IMR-90 (cell line): ENCODE data around the gene TCF7. TPM values are rescaled to one million over a fixed set of nuclear protein-coding genes. Genes with fewer than 3 reads are reported as not detected.

Source experiments
- ATAC-seq: fragments of 200-7000 bp; cut with Tn5 transposase; 2 replicates; pipeline ENCODE4 v1.9.1; 2020; ENCODE audit warnings: low read depth, mild to moderate bottlenecking, moderate library complexity
- BruUV-seq: library from RNA; stranded (reverse); fragments of 400-500 nt; replicated peaks from 2 replicates; lab custom pipeline; 2021; lab: Mats Ljungman, UMichigan
- CTCF ChIA-PET: fragments of 300-600 bp; formaldehyde crosslinking; extraction: SDS; loops from one replicate; lab custom pipeline; 2021; ENCODE audit warnings: antibody characterized with exemption; lab: Yijun Ruan, JAX
- POLR2A ChIA-PET: fragments of 300-600 bp; sonication (Branson Sonifier 250); formaldehyde crosslinking; loops from one replicate; lab custom pipeline; 2022; ENCODE audit warnings: antibody characterized with exemption; ENCODE audit not compliant: unreplicated experiment; lab: Charles Lee
- DNase-seq: peaks from one replicate; pipeline ENCODE4 v3.0.0; 2013
- H2AFZ ChIP-seq: replicated peaks from 2 replicates; pipeline ENCODE3; 2013; ENCODE audit warnings: low read length, mild to moderate bottlenecking; ENCODE audit not compliant: poor library complexity
- H2AK5ac ChIP-seq: 2 replicates; pipeline ENCODE4 v1.6.1; 2013; ENCODE audit warnings: low read depth, low read length, inconsistent platforms
- H2AK9ac ChIP-seq: replicated peaks from 2 replicates; pipeline ENCODE3; 2013; ENCODE audit warnings: mild to moderate bottlenecking, low read depth, low read length, moderate library complexity; ENCODE audit not compliant: poor library complexity
- H2BK120ac ChIP-seq: 2 replicates; pipeline ENCODE4 v1.6.1; 2013; ENCODE audit warnings: low read depth, low read length, inconsistent platforms
- H2BK15ac ChIP-seq: 3 replicates; pipeline ENCODE4 v1.6.1; 2013; ENCODE audit warnings: low read depth, low read length, inconsistent platforms
- H2BK20ac ChIP-seq: 2 replicates; pipeline ENCODE4 v1.6.1; 2013; ENCODE audit warnings: low read depth, mild to moderate bottlenecking, inconsistent platforms, low read length, moderate library complexity
- H2BK5ac ChIP-seq: 2 replicates; pipeline ENCODE4 v1.6.1; 2013; ENCODE audit warnings: mild to moderate bottlenecking, low read depth, low read length, inconsistent platforms; ENCODE audit not compliant: poor library complexity, severe bottlenecking
- H3K14ac ChIP-seq: replicated peaks from 2 replicates; pipeline ENCODE4 v1.6.1; 2013; ENCODE audit warnings: low read depth, low read length, inconsistent platforms
- H3K18ac ChIP-seq: 2 replicates; pipeline ENCODE4 v1.6.1; 2013; ENCODE audit warnings: low read depth, low read length, control low read depth
- H3K23ac ChIP-seq: 2 replicates; pipeline ENCODE4 v1.6.1; 2013; ENCODE audit warnings: low read depth, low read length, inconsistent platforms
- H3K27ac ChIP-seq: 2 replicates; pipeline ENCODE4 v1.5.1; 2013; ENCODE audit warnings: mild to moderate bottlenecking, control low read depth, low read length; ENCODE audit not compliant: insufficient read depth
- H3K27me3 ChIP-seq: 2 replicates; pipeline ENCODE4 v1.6.1; 2013; ENCODE audit warnings: low read length; ENCODE audit not compliant: control insufficient read depth, insufficient read depth
- H3K36me3 ChIP-seq: 2 replicates; pipeline ENCODE4 v1.6.1; 2013; ENCODE audit warnings: low read length, mixed read lengths; ENCODE audit not compliant: control insufficient read depth, insufficient read depth
- H3K4ac ChIP-seq: 2 replicates; pipeline ENCODE4 v1.6.1; 2013; ENCODE audit warnings: low read depth, low read length, inconsistent platforms
- H3K4me1 ChIP-seq: 2 replicates; pipeline ENCODE4 v1.6.1; 2013; ENCODE audit warnings: low read length, mixed read lengths; ENCODE audit not compliant: control insufficient read depth, insufficient read depth
- H3K4me2 ChIP-seq: 2 replicates; pipeline ENCODE4 v1.6.1; 2013; ENCODE audit warnings: low read depth, mild to moderate bottlenecking, control low read depth, low read length, moderate library complexity
- H3K4me3 ChIP-seq: 2 replicates; pipeline ENCODE4 v1.5.1; 2013; ENCODE audit warnings: low read depth, mild to moderate bottlenecking, control low read depth, low read length, moderate library complexity; ENCODE audit not compliant: insufficient read depth
- H3K56ac ChIP-seq: 2 replicates; pipeline ENCODE4 v1.6.1; 2013; ENCODE audit warnings: low read length, inconsistent platforms; ENCODE audit not compliant: insufficient read depth; ENCODE audit errors: extremely low read depth
- H3K79me1 ChIP-seq, 2 experiments: 2 replicates each; pipeline ENCODE4 v1.6.1; 2013; ENCODE audit warnings: low read length in 2 of 2, inconsistent platforms in 1 of 2, low read depth in 1 of 2
- H3K9ac ChIP-seq: 2 replicates; pipeline ENCODE4 v1.6.1; 2013; ENCODE audit warnings: low read depth, low read length, control low read depth
- H3K9me1 ChIP-seq: 2 replicates; pipeline ENCODE4 v1.6.1; 2013; ENCODE audit warnings: low read length, inconsistent platforms; ENCODE audit not compliant: insufficient read depth
- H3K9me3 ChIP-seq: 2 replicates; pipeline ENCODE4 v1.6.1; 2013; ENCODE audit warnings: low read length; ENCODE audit not compliant: control insufficient read depth, insufficient read depth
- H4K20me1 ChIP-seq: 2 replicates; pipeline ENCODE4 v1.6.1; 2013; ENCODE audit warnings: low read length, inconsistent platforms; ENCODE audit not compliant: insufficient read depth
- H4K5ac ChIP-seq: 2 replicates; pipeline ENCODE4 v1.6.1; 2013; ENCODE audit warnings: mild to moderate bottlenecking, low read depth, low read length, control low read depth
- H4K8ac ChIP-seq, 2 experiments: 2 replicates each; pipeline ENCODE4 v1.6.1; 2013; ENCODE audit warnings: low read depth in 2 of 2, low read length in 2 of 2, control low read depth in 1 of 2, inconsistent platforms in 1 of 2
- H4K91ac ChIP-seq: 2 replicates; pipeline ENCODE4 v1.6.1; 2013; ENCODE audit warnings: low read depth, low read length, inconsistent platforms; ENCODE audit not compliant: insufficient read depth
- CTCF ChIP-seq: conservative IDR thresholded peaks from 2 replicates; pipeline ENCODE4 v1.5.1; 2012; ENCODE audit warnings: mild to moderate bottlenecking, low read depth, low read length, improper control_type of control experiment
- WGBS, 2 experiments: methylation state at CpG; one replicate each; pipeline versions ENCODE4 v1.1.5 to v1.1.7; 2013; ENCODE audit warnings: missing lambda C conversion rate in 2 of 2; ENCODE audit not compliant: insufficient read length in 1 of 2; ENCODE audit errors: extremely low coverage in 2 of 2; 5-methylcytosine and 5-hydroxymethylcytosine counted together
- dilution Hi-C: fragments of 300-500 bp; cut with HindIII; formaldehyde crosslinking; loops from one replicate; pipeline ENCODE4 v1.14.3; 2018; ENCODE audit warnings: low sequenced_read_pairs; ENCODE audit not compliant: unreplicated experiment
- in situ Hi-C: fragments of 300-500 bp; cut with MboI; formaldehyde crosslinking; loops from 3 replicates; pipeline ENCODE4 v1.14.3; 2019; ENCODE audit warnings: low sequenced_read_pairs, inconsistent platforms, mixed read lengths
- intact Hi-C: fragments of 100-400 bp; cut with micrococcal nuclease; formaldehyde crosslinking; loops from 2 replicates; pipeline ENCODE4 v1.10.0; 2022
- polyA plus RNA-seq, 3 experiments: library from polyadenylated mRNA; depleted of rRNA; stranded (reverse); fragments of >200 nt; gene quantifications; 2 replicates each; pipeline ENCODE4 v1.2.3, GENCODE V29; 2012; ENCODE audit warnings: low replicate concordance in 1 of 3
- total RNA-seq: library from RNA; depleted of rRNA; stranded (reverse); fragments of >200 nt; gene quantifications from 2 replicates; pipeline ENCODE4 v1.2.3, GENCODE V29; 2012

TCF7 gene
- total and polyA plus RNA-seq, 2 of the 4 experiments (the other 2 are of a cell fraction) = 1.3 to 3.4 TPM

DNA sequence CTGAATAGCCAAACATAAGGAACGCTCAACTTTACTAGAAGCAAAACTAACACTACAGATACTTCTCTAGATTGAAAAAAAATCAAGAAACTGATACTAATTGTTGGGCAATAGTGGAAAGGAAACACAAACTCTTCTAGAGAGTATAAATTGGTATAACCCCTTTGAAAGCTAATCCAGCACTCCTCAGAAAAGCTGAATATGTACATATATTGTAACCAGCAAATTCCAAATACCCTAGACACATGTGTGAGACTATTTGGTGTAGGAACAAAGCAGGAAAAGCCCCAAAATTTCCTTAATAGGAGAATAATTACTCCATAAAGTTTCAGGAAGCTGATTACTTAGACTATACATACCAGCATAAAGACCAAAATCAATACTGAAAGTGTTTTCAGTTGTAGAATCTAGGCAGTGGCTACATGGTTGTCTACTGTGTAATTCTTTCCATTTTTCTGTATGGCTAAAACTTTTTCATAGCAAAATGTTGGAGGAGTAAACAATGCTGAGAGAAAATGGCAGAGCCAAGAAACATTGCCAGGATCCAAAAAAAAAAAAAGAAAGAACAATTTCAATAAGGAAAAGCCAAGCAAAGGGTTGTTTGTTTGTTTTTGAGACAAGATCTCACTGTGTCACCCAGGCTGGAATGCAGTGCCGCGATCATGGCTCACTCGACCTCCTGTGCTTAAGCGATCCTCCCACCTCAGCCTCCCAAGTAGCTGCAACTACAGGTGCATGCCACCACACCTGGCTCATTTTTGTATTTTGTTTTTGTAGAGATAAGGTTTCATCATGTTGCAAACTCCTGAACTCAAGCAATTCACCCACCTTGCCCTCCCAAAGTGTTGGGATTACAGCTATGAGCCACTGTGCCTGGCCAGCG, 47.3 kb downstream of the TCF7 start:
- intact Hi-C loops = no loop called here
- Histone ChIP-seq H3K4me2 (no peak overlapping the region), H2AFZ (no peak overlapping the region), H4K91ac (no peak overlapping the region), H3K4me1 (no peaks in the 10 kb centered on the region), H2BK5ac (no peak overlapping the region), H2BK20ac (no peak overlapping the region), H3K4me3 (no peak overlapping the region), H3K27ac (no peak overlapping the region), H2AK5ac (no peak overlapping the region), H2BK15ac (no peak overlapping the region), H3K4ac (no peak overlapping the region), H3K14ac (no peak overlapping the region), H3K18ac (no peak overlapping the region), H3K9ac (no peak overlapping the region), H2BK120ac (no peak overlapping the region), H2AK9ac (no peak overlapping the region), H3K9me3 (peaks cover 2% of the 10 kb centered on the region; the same call in 1 of the 2 replicates), H3K36me3 (peaks cover 42% of the 10 kb centered on the region), H3K9me1 (no peaks in the 10 kb centered on the region; the same call in 1 of the 2 replicates), H4K8ac (no peak overlapping the region), H3K79me1 (peaks cover 17 to 30% of the 10 kb centered on the region in 2 experiments), H3K23ac (no peak overlapping the region), H3K56ac (no peak overlapping the region), H4K20me1 (peaks cover 11% of the 10 kb centered on the region; the same call in 1 of the 2 replicates), H4K5ac (no peak overlapping the region), H3K27me3 (no peaks in the 10 kb centered on the region)
- no peak for ATAC-seq
- DNase-seq = no peak
- no TSS peak for BruUV-seq
- CTCF ChIA-PET = interaction anchor here (1.2 kb wide), 1 partner anchor 9 kb away, joined by 3 read pairs; no protein-coding TSS in a partner anchor
- POLR2A ChIA-PET = no interaction called here
- in situ Hi-C loops = no loop called here
- no peak for TF ChIP-seq CTCF
- WGBS, 2 experiments = no CpG with 5 or more reads among the region's 6 CpGs
- dilution Hi-C loops = no loop called here
